Esophagus muscularis mucosa (tissue), 4 donors: ENCODE measurements around the gene ADAD2. TPM values are rescaled to one million over a fixed set of nuclear protein-coding genes. Genes with fewer than 3 reads are reported as not detected.

Source experiments
- DNase-seq: peaks from one replicate; pipeline ENCODE4 v3.0.0-alpha.2; 2017; ENCODE audit errors: extremely low spot score
- H3K27ac ChIP-seq, 4 donors: fragments of 200-600 bp; sonication (generic); replicated peaks in 1 of 4; 1 replicate in 3 of 4; 2 replicates in 1 of 4; pipeline ENCODE4 v1.5.1; 2016 to 2019; ENCODE audit warnings: mild to moderate bottlenecking in 1 of 4
- H3K27me3 ChIP-seq, 4 donors: fragments of 200-600 bp; sonication (generic); one replicate each; pipeline versions ENCODE4 v1.5.1 to v1.6.0; 2016 to 2019
- H3K36me3 ChIP-seq, 4 donors: fragments of 200-600 bp; sonication (generic); one replicate each; pipeline ENCODE4 v1.5.1; 2016 to 2019
- H3K4me1 ChIP-seq, 4 donors: fragments of 200-600 bp; sonication (generic); one replicate each; pipeline ENCODE4 v1.5.1; 2016 to 2019
- H3K4me3 ChIP-seq, 4 donors: fragments of 200-600 bp; sonication (generic); 1 replicate in 2 of 4; 2 replicates in 2 of 4; pipeline ENCODE4 v1.5.1; 2016 to 2019; ENCODE audit warnings: mild to moderate bottlenecking in 4 of 4, moderate library complexity in 1 of 4
- H3K9me3 ChIP-seq, 4 donors: fragments of 200-600 bp; sonication (generic); 1 replicate in 3 of 4; 2 replicates in 1 of 4; pipeline ENCODE4 v1.5.1; 2016 to 2019
- EP300 ChIP-seq: sonication (generic); formaldehyde crosslinking; IDR thresholded peaks from one replicate; pipeline ENCODE4 v1.6.1; 2017; ENCODE audit warnings: antibody characterized with exemption
- POLR2A ChIP-seq: fragments of 450-650 bp; IDR thresholded peaks from one replicate; pipeline ENCODE4 v1.6.1; 2017; ENCODE audit warnings: antibody characterized with exemption, moderate library complexity, mild to moderate bottlenecking, low read depth
- POLR2AphosphoS5 ChIP-seq, 2 donors: sonication (generic); formaldehyde crosslinking; IDR thresholded peaks; one replicate each; pipeline ENCODE4 v1.6.1; 2017; ENCODE audit warnings: antibody characterized with exemption in 2 of 2
- WGBS: methylation state at CpG from one replicate; pipeline ENCODE4 v1.1.5; 2018; 5-methylcytosine and 5-hydroxymethylcytosine counted together
- intact Hi-C: fragments of 100-400 bp; cut with DNase I; formaldehyde crosslinking; loops from one replicate; pipeline ENCODE4 v1.15.1; 2023
- total RNA-seq, 4 donors: library from RNA; depleted of rRNA; stranded (reverse); fragments of >200 nt; gene quantifications; one replicate each; pipeline versions ENCODE4 v1.1.0 to v1.2.1, GENCODE V29; 2016
- TF ChIP-seq, protein P1 (sequence below), 3 experiments: fragments of 200-600 bp in 2 of 3; fragments of 450-650 bp in 1 of 3; sonication (generic) in 2 of 3; IDR thresholded peaks; one replicate each; pipeline ENCODE4 v1.5.1; 2017 to 2019; ENCODE audit warnings: antibody characterized with exemption in 3 of 3, mild to moderate bottlenecking in 2 of 3, moderate library complexity in 1 of 3

The ADAD2 gene
- total RNA-seq, 4 donors from 2014 or later: 0.42 to 0.83 (median 0.80) TPM; not detected in 1

GRCh38 chr16:84218956-84219355, 28.0 kb downstream of the ADAD2 start:
- no peaks in the 10 kb centered on the region for H3K36me3 ChIP-seq
- no peaks in the 10 kb centered on the region for H3K4me1 ChIP-seq
- H3K9me3 ChIP-seq: no peaks in the 10 kb centered on the region
- H3K27ac ChIP-seq: no peak overlapping the region
- no peak for DNase-seq
- H3K4me3 ChIP-seq: no peak overlapping the region
- WGBS: 82% methylated on average over 6 of the region's 6 CpGs
- TF ChIP-seq EP300: no peak
- H3K27me3 ChIP-seq: peaks cover 0 to 5% (median 0%) of the 10 kb centered on the region in 4 donors
- intact Hi-C loops: no loop called here

GRCh38 chr16:84220851-84221250, 29.9 kb downstream of the ADAD2 start:
- no peaks in the 10 kb centered on the region for H3K9me3 ChIP-seq
- no peaks in the 10 kb centered on the region for H3K36me3 ChIP-seq
- intact Hi-C loops: no loop called here
- 93% methylated on average over 1 of the region's 1 CpG for WGBS
- peaks cover 0 to 8% (median 0%) of the 10 kb centered on the region in 4 donors for H3K27me3 ChIP-seq
- no peaks in the 10 kb centered on the region for H3K4me1 ChIP-seq
- H3K4me3 ChIP-seq: no peak overlapping the region
- no peak for DNase-seq
- no peak for TF ChIP-seq EP300
- TF ChIP-seq POLR2A: no peak
- no peak for TF ChIP-seq POLR2AphosphoS5 (IDR thresholded peaks at IDR 0.05)
- TF ChIP-seq, protein P1, sequence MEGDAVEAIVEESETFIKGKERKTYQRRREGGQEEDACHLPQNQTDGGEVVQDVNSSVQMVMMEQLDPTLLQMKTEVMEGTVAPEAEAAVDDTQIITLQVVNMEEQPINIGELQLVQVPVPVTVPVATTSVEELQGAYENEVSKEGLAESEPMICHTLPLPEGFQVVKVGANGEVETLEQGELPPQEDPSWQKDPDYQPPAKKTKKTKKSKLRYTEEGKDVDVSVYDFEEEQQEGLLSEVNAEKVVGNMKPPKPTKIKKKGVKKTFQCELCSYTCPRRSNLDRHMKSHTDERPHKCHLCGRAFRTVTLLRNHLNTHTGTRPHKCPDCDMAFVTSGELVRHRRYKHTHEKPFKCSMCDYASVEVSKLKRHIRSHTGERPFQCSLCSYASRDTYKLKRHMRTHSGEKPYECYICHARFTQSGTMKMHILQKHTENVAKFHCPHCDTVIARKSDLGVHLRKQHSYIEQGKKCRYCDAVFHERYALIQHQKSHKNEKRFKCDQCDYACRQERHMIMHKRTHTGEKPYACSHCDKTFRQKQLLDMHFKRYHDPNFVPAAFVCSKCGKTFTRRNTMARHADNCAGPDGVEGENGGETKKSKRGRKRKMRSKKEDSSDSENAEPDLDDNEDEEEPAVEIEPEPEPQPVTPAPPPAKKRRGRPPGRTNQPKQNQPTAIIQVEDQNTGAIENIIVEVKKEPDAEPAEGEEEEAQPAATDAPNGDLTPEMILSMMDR (IDR thresholded peaks at IDR 0.05): no peak
- no peak overlapping the region for H3K27ac ChIP-seq

DNA sequence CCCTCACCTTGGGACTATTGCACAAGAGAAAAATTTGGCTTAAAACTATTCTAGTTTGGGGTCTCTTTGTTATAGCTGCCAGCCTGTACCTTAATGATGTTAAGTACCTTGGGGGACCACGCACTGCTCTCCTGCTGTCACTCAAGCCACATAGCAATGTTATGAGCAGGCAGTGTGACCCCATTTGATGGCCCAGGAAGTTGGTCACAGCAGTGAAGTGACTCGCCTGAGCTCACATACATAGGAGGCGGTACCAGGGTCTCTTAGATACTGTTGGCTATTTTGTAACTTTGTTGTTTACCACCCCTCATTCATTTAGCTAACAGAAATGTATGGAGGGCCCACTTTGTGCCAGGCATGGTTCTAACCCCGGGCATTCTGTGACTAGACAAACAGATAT, 32.5 kb downstream of the ADAD2 start:
- DNase-seq: no peak
- Histone ChIP-seq H3K27ac (no peak overlapping the region), H3K4me1 (peaks cover 8 to 12% (median 9%) of the 10 kb centered on the region in 4 donors), H3K36me3 (no peaks in the 10 kb centered on the region), H3K4me3 (no peak overlapping the region), H3K9me3 (no peaks in the 10 kb centered on the region), H3K27me3 (peaks cover 0 to 8% (median 0%) of the 10 kb centered on the region in 4 donors)
- no peak for TF ChIP-seq POLR2A
- intact Hi-C loops: no loop called here
- WGBS: 85% methylated on average over 4 of the region's 4 CpGs

DNA sequence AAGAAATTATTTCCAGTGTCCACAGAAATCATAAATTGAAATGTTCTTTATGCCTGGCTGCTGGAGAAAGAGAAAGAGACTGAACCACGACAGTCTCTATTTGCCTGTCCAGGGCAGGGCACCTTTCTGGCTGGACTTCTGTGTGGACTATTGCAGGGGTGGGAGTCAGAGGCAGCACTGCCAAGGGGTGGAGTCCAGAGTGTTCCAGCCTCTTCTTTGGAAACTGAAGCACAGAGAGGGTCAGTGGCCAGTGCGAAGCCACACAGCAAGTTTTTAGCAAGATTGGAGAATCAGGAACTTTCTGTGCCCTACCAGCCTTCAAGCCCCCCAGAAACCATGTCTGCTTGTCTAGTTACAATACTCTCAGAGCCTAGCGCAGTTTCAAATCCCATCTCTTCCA, 33.6 kb downstream of the ADAD2 start:
- DNase-seq: no peak
- intact Hi-C loops: no loop called here
- H3K36me3 ChIP-seq: no peaks in the 10 kb centered on the region
- H3K4me3 ChIP-seq: no peak overlapping the region
- TF ChIP-seq POLR2AphosphoS5 (IDR thresholded peaks at IDR 0.05) (no peak), EP300 (no peak), POLR2A (no peak)
- TF ChIP-seq, protein P1 (IDR thresholded peaks at IDR 0.05): no peak
- H3K9me3 ChIP-seq: no peaks in the 10 kb centered on the region
- H3K27ac ChIP-seq: no peak overlapping the region
- H3K27me3 ChIP-seq: peaks cover 0 to 8% (median 0%) of the 10 kb centered on the region in 4 donors
- 90% methylated on average over 3 of the region's 3 CpGs for WGBS
- H3K4me1 ChIP-seq: peaks cover 10 to 16% (median 13%) of the 10 kb centered on the region in 4 donors

GRCh38 chr16:84225126-84225525, 34.2 kb downstream of the ADAD2 start:
- DNase-seq: no peak
- no peaks in the 10 kb centered on the region for H3K36me3 ChIP-seq
- WGBS: 77% methylated on average over 3 of the region's 3 CpGs
- intact Hi-C loops: no loop called here
- no peaks in the 10 kb centered on the region for H3K9me3 ChIP-seq
- TF ChIP-seq, protein P1 (IDR thresholded peaks at IDR 0.05): no peak
- TF ChIP-seq POLR2A: no peak
- TF ChIP-seq EP300: no peak
- TF ChIP-seq POLR2AphosphoS5 (IDR thresholded peaks at IDR 0.05): no peak
- no peak overlapping the region for H3K4me3 ChIP-seq
- peaks cover 0 to 8% (median 0%) of the 10 kb centered on the region in 4 donors for H3K27me3 ChIP-seq
- no peak overlapping the region for H3K27ac ChIP-seq
- H3K4me1 ChIP-seq: peaks cover 10 to 16% (median 13%) of the 10 kb centered on the region in 4 donors

GRCh38 chr16:84225571-84225970, 34.6 kb downstream of the ADAD2 start:
- intact Hi-C loops: no loop called here
- Histone ChIP-seq H3K36me3 (no peaks in the 10 kb centered on the region), H3K27ac (no peak overlapping the region), H3K4me3 (no peak overlapping the region), H3K27me3 (peaks cover 0 to 8% (median 0%) of the 10 kb centered on the region in 4 donors), H3K4me1 (peaks cover 10 to 16% (median 13%) of the 10 kb centered on the region in 4 donors), H3K9me3 (no peaks in the 10 kb centered on the region)
- no peak for DNase-seq
- WGBS: 91% methylated on average over 7 of the region's 7 CpGs
- TF ChIP-seq, protein P1 (IDR thresholded peaks at IDR 0.05): no peak
- TF ChIP-seq POLR2AphosphoS5 (IDR thresholded peaks at IDR 0.05) (no peak), POLR2A (no peak), EP300 (no peak)
